PC-3 (cell line): ENCODE results near the gene SLC10A2. TPM values are rescaled to one million over a fixed set of nuclear protein-coding genes. Genes with fewer than 3 reads are reported as not detected.

Experiments used
- ATAC-seq: fragments of 200-7000 bp; cut with Tn5 transposase; 2 replicates; pipeline ENCODE4 v1.9.1; 2020; ENCODE audit warnings: mild to moderate bottlenecking, moderate library complexity
- BruUV-seq: library from RNA; stranded (reverse); fragments of 400-500 nt; replicated peaks from 2 replicates; lab custom pipeline; 2021; lab: Mats Ljungman, UMichigan
- CTCF ChIA-PET: fragments of 300-600 bp; sonication (Branson Sonifier 250); formaldehyde crosslinking; loops from one replicate; lab custom pipeline; 2022; ENCODE audit warnings: antibody characterized with exemption; lab: Charles Lee
- POLR2A ChIA-PET: fragments of 300-600 bp; sonication (Branson Sonifier 250); formaldehyde crosslinking; loops from one replicate; lab custom pipeline; 2022; ENCODE audit warnings: antibody characterized with exemption; ENCODE audit not compliant: unreplicated experiment; lab: Charles Lee
- DNase-seq: peaks from one replicate; pipeline ENCODE4 v3.0.0-alpha.2; 2015
- H2AFZ ChIP-seq: fragments of 300-600 bp; sonication (generic); 2 replicates; pipeline ENCODE4 v1.6.0; 2016; ENCODE audit warnings: antibody characterized with exemption, low read length
- H3F3A ChIP-seq: fragments of 300-600 bp; sonication (generic); one replicate; pipeline ENCODE4 v1.6.0; 2017; ENCODE audit warnings: antibody characterized with exemption, low read length, control low read depth, mild to moderate bottlenecking; ENCODE audit not compliant: unreplicated experiment
- H3K27ac ChIP-seq: fragments of 300-600 bp; sonication (generic); 2 replicates; pipeline ENCODE4 v1.5.1; 2016; ENCODE audit warnings: mild to moderate bottlenecking, low read length
- H3K27me3 ChIP-seq: fragments of 300-600 bp; sonication (generic); 2 replicates; pipeline ENCODE4 v1.6.1; 2016; ENCODE audit warnings: low read length, mixed read lengths
- H3K36me3 ChIP-seq: fragments of 300-600 bp; sonication (generic); 2 replicates; pipeline ENCODE4 v1.6.1; 2016; ENCODE audit warnings: low read depth, mixed run types, low read length, mixed read lengths
- H3K4me1 ChIP-seq: fragments of 300-600 bp; sonication (generic); 2 replicates; pipeline ENCODE4 v1.5.1; 2016; ENCODE audit warnings: low read length; ENCODE audit not compliant: insufficient read depth
- H3K4me2 ChIP-seq: fragments of 300-600 bp; sonication (generic); 2 replicates; pipeline ENCODE4 v1.6.0; 2016; ENCODE audit warnings: low read length
- H3K4me3 ChIP-seq: fragments of 300-600 bp; sonication (generic); 2 replicates; pipeline ENCODE4 v1.5.1; 2016; ENCODE audit warnings: mild to moderate bottlenecking, low read length, mixed read lengths
- H3K79me2 ChIP-seq: fragments of 300-600 bp; sonication (generic); 2 replicates; pipeline ENCODE4 v1.6.1; 2017; ENCODE audit warnings: low read length, mixed read lengths
- H3K9ac ChIP-seq: fragments of 300-600 bp; sonication (generic); 2 replicates; pipeline ENCODE4 v1.6.0; 2016; ENCODE audit warnings: mild to moderate bottlenecking, low read length
- H3K9me2 ChIP-seq: fragments of 300-600 bp; sonication (generic); replicated peaks from 2 replicates; pipeline ENCODE4 v1.6.1; 2016; ENCODE audit warnings: mixed run types, low read length, mixed read lengths
- H3K9me3 ChIP-seq: fragments of 300-600 bp; sonication (generic); 2 replicates; pipeline ENCODE4 v1.6.1; 2016; ENCODE audit warnings: low read length, mixed read lengths
- H4K20me1 ChIP-seq: fragments of 300-600 bp; sonication (generic); 2 replicates; pipeline ENCODE4 v1.6.1; 2016; ENCODE audit warnings: low read length, mixed read lengths
- EZH2 ChIP-seq: fragments of 300-600 bp; sonication (generic); IDR thresholded peaks from one replicate; pipeline ENCODE4 v1.6.1; 2017; ENCODE audit warnings: antibody characterized with exemption, mild to moderate bottlenecking, low read length; ENCODE audit not compliant: unreplicated experiment
- EZH2phosphoT487 ChIP-seq: fragments of 300-600 bp; sonication (generic); IDR thresholded peaks from 2 replicates; pipeline ENCODE4 v1.6.1; 2018; ENCODE audit warnings: mild to moderate bottlenecking, antibody characterized with exemption, low read length, borderline replicate concordance
- intact Hi-C: fragments of 100-400 bp; cut with micrococcal nuclease; formaldehyde crosslinking; loops from 2 replicates; pipeline ENCODE4 v1.9.0; 2023
- total RNA-seq: library from RNA; depleted of rRNA; stranded (reverse); fragments of >200 nt; gene quantifications from 2 replicates; pipeline ENCODE4 v1.2.3, GENCODE V29; 2014; rRNA removed
- TF ChIP-seq, protein P1 (sequence below): fragments of 300-600 bp; sonication (generic); conservative IDR thresholded peaks from 2 replicates; pipeline ENCODE4 v1.5.1; 2017; ENCODE audit warnings: antibody characterized with exemption, low read depth, mild to moderate bottlenecking, low read length

Gene SLC10A2
- total RNA-seq, 1 experiment from 2014 or later, result not detected

DNA sequence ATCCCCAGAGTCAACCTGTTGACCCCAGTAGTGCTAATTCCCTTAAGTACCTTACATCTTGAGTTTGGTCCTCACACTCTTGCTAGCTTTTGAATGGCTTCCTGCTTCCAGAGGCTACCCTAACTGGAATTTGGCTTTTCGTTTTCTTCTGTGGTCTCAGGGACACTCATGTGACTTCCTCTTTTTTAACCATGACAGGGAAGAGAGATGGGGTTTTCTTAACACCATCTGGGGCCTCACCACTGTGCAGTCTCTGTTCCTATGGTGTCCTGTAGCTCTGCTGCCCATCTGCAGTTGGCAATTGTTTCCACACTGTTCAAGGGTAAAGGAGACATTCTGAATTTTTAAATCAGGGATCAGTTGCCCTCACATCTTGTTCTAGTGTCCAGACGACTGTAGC, 66.7 kb downstream of the SLC10A2 start:
- Histone ChIP-seq H3K4me3 (no peak overlapping the region), H3K27ac (no peak overlapping the region), H2AFZ (no peak overlapping the region), H3K79me2 (no peaks in the 10 kb centered on the region), H4K20me1 (no peaks in the 10 kb centered on the region), H3F3A (no peaks in the 10 kb centered on the region), H3K9ac (no peak overlapping the region), H3K27me3 (peaks cover 8% of the 10 kb centered on the region), H3K36me3 (no peaks in the 10 kb centered on the region), H3K9me2 (no peaks in the 10 kb centered on the region), H3K9me3 (no peaks in the 10 kb centered on the region), H3K4me1 (no peaks in the 10 kb centered on the region), H3K4me2 (no peak overlapping the region)
- CTCF ChIA-PET, result no interaction called here
- intact Hi-C loops, result no loop called here
- DNase-seq (no peak), ATAC-seq (no peak)
- POLR2A ChIA-PET, result no interaction called here
- no TSS peak for BruUV-seq
- TF ChIP-seq EZH2 (no peak), EZH2phosphoT487 (no peak)
- TF ChIP-seq, protein P1, sequence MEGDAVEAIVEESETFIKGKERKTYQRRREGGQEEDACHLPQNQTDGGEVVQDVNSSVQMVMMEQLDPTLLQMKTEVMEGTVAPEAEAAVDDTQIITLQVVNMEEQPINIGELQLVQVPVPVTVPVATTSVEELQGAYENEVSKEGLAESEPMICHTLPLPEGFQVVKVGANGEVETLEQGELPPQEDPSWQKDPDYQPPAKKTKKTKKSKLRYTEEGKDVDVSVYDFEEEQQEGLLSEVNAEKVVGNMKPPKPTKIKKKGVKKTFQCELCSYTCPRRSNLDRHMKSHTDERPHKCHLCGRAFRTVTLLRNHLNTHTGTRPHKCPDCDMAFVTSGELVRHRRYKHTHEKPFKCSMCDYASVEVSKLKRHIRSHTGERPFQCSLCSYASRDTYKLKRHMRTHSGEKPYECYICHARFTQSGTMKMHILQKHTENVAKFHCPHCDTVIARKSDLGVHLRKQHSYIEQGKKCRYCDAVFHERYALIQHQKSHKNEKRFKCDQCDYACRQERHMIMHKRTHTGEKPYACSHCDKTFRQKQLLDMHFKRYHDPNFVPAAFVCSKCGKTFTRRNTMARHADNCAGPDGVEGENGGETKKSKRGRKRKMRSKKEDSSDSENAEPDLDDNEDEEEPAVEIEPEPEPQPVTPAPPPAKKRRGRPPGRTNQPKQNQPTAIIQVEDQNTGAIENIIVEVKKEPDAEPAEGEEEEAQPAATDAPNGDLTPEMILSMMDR, result no peak

Other genes with a start within 250 kb of the SLC10A2 start
- 19.3 and 23.7 TPM in 2 replicates for gene ERCC5, start 220.4 kb downstream of the SLC10A2 start, total RNA-seq